ENCODE results near the gene INPP4B.

GRCh38 chr4:142465526-142465925 is 380.6 kb downstream of the INPP4B start:
- TF ChIP-seq, protein P1, sequence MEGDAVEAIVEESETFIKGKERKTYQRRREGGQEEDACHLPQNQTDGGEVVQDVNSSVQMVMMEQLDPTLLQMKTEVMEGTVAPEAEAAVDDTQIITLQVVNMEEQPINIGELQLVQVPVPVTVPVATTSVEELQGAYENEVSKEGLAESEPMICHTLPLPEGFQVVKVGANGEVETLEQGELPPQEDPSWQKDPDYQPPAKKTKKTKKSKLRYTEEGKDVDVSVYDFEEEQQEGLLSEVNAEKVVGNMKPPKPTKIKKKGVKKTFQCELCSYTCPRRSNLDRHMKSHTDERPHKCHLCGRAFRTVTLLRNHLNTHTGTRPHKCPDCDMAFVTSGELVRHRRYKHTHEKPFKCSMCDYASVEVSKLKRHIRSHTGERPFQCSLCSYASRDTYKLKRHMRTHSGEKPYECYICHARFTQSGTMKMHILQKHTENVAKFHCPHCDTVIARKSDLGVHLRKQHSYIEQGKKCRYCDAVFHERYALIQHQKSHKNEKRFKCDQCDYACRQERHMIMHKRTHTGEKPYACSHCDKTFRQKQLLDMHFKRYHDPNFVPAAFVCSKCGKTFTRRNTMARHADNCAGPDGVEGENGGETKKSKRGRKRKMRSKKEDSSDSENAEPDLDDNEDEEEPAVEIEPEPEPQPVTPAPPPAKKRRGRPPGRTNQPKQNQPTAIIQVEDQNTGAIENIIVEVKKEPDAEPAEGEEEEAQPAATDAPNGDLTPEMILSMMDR (conservative IDR thresholded peaks at IDR 0.05 in 1 of 2, IDR thresholded peaks at IDR 0.05 in 1 of 2; ENCODE audit: low read depth in 1 of 2, low read length in 2 of 2), result no peak
- TF ChIP-seq EZH2 (IDR thresholded peaks at IDR 0.05; ENCODE audit: low read length, missing control alignments), result no peak

All from fibroblast of lung (primary cell).